Measurements from ENCODE around the gene LANCL2.
"Not testable (repeated sequence)": the region's sequence is repeated elsewhere in the genome, so short reads cannot be mapped to it uniquely, and the experiment has no call there.

Gene LANCL2

GRCh38 chr7:55463686-55464262 lies 98.6 kb downstream of the LANCL2 start:
- in situ Hi-C loops (cut with HindIII; ENCODE audit: low pct_unique_long_range_greater_than_20kb, low sequenced_read_pairs): no loop called here
- TF ChIP-seq JUND (IDR thresholded peaks at IDR 0.05; ENCODE audit: low read depth): no peak
- DNase-seq (ENCODE audit: low read depth in 1 of 2, low spot score in 1 of 2): no peak

DNA sequence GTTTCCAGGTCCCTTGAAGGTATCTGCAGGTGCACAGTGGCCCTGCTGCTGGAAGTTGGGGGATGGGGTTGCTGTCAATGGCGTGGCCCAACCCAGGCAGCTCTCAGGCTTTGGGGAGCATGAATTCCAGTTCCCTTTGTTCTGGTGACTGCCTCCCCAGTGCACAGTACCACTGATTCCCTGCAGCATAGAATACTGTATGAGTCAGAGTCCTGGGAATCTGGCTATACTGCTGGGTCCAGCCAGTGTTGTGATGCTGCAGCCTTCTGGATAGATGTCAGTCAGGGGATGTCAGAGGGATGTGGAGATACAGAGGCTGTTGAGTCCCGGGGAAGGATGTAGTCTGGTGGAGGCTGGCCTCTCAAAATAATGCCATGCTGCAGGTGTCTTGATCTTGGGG lies 99.3 kb downstream of the LANCL2 start:
- no peak for DNase-seq (ENCODE audit: low read depth in 1 of 2, low spot score in 1 of 2)
- in situ Hi-C loops (cut with HindIII; ENCODE audit: low pct_unique_long_range_greater_than_20kb, low sequenced_read_pairs): no loop called here
- TF ChIP-seq JUND (IDR thresholded peaks at IDR 0.05; ENCODE audit: low read depth): no peak

DNA sequence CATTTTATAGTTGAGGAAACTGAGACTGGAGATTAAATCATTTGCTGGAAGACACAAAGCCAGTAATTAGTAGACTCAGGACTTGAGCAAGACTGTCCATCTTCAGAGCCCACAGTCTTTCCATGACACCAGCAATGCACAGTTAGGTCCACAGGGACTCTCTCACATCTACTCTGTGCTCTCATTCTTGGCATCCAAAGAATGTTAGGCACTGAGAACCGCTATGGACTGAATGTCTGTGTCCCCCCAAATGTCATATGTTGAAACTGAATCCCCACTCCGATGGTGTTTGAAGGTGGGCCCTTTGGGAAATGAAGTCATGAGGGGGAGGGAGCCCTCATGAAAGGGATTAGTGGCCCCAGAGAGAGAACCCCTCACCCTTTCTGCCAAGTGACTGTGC lies 100.6 kb downstream of the LANCL2 start:
- in situ Hi-C loops (cut with HindIII; ENCODE audit: low pct_unique_long_range_greater_than_20kb, low sequenced_read_pairs): no loop called here
- no peak for TF ChIP-seq JUND (IDR thresholded peaks at IDR 0.05; ENCODE audit: low read depth)
- no peak for DNase-seq (ENCODE audit: low read depth in 1 of 2, low spot score in 1 of 2)

DNA sequence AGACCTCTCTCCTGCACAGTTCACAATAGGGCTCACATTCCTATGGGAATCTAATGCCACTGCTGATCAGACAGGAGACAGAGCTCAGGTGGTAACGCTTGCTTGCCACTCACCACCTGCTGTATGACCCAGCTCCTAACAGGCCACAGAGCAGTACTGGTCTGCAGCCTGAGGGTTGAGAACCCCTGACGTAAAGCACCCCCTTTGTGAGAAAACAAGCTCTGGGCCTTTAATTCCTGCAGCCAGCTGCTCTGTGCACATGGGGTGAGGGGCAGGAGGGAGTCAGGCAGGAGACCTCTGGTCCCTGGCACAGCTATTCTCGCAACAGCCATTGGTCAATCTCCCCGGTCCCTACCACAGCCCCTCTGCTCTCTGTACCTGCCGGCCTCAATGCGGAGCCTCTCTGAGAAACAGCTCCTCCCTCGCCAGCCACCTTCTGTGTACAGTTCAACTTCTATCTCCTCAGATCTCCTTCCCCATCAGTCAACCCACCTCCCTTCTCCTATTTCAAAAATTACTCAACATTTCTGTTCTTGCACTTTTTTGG lies 102.0 kb downstream of the LANCL2 start:
- TF ChIP-seq JUND (IDR thresholded peaks at IDR 0.05; ENCODE audit: low read depth): no peak
- DNase-seq (ENCODE audit: low read depth in 1 of 2, low spot score in 1 of 2): no peak
- in situ Hi-C loops (cut with HindIII; ENCODE audit: low pct_unique_long_range_greater_than_20kb, low sequenced_read_pairs): no loop called here

DNA sequence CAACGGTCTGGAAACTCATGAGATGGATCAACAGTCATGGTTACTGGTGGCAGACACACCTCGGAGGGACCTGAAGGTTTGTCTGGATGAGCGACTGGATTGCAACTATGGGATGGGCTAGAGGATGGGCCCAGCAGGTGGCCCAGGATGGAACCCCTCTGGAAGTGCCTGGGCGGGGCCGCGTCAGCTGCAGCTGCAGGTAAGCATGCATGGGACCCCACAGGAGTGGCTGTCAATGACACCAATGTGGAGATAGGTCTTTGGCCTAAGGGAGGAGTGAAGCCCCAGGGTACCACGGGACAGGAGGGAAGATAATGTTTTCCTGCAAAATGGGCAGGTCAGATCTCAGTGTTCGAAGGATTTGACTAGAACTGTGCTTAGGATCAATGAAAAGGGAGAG lies 103.4 kb downstream of the LANCL2 start:
- TF ChIP-seq JUND (IDR thresholded peaks at IDR 0.05; ENCODE audit: low read depth): no peak
- in situ Hi-C loops (cut with HindIII; ENCODE audit: low pct_unique_long_range_greater_than_20kb, low sequenced_read_pairs): no loop called here
- no peak for DNase-seq (ENCODE audit: low read depth in 1 of 2, low spot score in 1 of 2)

DNA sequence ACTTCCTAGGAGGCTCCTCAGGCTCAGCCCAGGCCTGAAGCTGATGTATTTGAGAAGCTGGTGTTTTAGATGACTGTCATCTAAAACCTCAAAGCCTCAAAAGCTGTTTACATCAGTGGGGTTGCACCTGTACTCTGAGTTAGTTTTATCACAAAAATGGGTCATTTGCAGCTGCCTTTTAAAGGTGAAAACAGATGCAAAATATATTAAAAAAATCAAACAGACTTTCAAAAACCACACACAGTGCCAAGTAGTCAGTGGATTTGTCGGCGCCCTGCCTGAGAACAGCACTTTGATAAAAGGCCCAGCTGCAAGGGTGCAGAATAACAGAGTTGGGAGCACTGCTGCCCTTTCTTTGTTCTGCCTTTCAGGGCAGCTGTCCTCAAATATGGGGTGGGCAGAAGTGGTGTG lies 104.1 kb downstream of the LANCL2 start:
- DNase-seq (ENCODE audit: low read depth in 1 of 2, low spot score in 1 of 2): no peak
- in situ Hi-C loops (cut with HindIII; ENCODE audit: low pct_unique_long_range_greater_than_20kb, low sequenced_read_pairs): no loop called here
- TF ChIP-seq JUND (IDR thresholded peaks at IDR 0.05; ENCODE audit: low read depth): no peak

GRCh38 chr7:55469721-55470120 lies 104.6 kb downstream of the LANCL2 start:
- no peak for TF ChIP-seq JUND (IDR thresholded peaks at IDR 0.05; ENCODE audit: low read depth)
- in situ Hi-C loops (cut with HindIII; ENCODE audit: low pct_unique_long_range_greater_than_20kb, low sequenced_read_pairs): no loop called here
- DNase-seq (ENCODE audit: low read depth in 1 of 2, low spot score in 1 of 2): no peak

DNA sequence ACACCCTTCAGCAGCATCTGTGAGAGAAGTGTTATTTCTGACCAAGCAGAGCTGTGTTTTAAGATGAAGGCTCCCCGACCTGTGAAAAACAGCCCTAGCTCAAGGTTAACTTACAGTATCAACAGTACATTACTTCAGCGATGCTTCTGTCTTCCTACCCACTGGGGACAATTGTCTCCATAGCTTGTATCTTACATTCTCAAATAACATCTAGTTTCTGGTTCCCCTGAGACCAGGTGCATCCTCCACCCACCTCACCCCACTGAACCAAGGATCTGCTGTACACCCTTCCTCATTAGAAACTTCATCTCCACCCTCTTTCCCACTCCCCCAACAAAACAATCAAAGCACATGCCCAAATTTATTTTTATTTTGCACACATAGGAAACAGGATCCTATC lies 105.1 kb downstream of the LANCL2 start:
- TF ChIP-seq JUND (IDR thresholded peaks at IDR 0.05; ENCODE audit: low read depth): no peak
- DNase-seq (ENCODE audit: low read depth in 1 of 2, low spot score in 1 of 2): no peak
- in situ Hi-C loops (cut with HindIII; ENCODE audit: low pct_unique_long_range_greater_than_20kb, low sequenced_read_pairs): no loop called here

DNA sequence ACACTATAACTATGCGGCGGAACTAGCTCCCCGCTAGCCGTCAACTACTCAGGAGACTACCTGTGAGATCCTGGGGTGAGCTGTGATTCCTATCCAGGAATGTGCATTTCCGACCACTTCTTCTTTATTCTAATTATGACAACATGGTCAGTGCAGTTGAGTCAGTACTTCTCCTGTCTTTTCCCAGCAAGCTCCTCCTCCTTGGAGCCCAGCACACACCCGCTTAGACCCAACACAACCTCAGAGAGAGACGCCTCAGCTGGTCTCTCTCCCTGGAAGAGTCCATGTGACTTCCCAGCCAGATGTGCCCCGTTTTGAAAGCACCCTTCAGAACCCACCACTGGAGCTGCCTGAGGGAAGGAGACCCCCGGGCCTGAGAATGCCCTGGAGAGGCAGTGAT lies 106.5 kb downstream of the LANCL2 start:
- in situ Hi-C loops (cut with HindIII; ENCODE audit: low pct_unique_long_range_greater_than_20kb, low sequenced_read_pairs); DNase-seq (ENCODE audit: low read depth in 1 of 2, low spot score in 1 of 2): not testable (repeated sequence)

DNA sequence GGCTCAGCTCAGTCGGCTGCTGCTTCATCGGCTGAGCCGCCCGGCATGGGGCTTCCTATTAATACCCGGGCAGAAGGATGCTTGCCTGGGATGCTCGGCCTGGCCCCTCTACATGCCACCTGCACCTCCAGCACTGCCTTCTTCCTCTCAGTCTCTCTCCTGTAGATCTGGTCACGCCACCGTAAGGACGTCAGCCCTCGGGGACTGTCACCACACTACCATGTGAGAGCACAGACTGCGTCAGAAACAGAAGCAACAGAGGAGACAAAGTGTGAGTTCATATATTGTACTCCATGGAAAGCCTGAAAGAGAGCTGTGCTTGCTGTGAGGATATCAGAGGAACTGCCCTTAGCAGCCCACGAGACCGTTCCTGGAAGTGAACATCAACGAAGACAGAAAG lies 107.3 kb downstream of the LANCL2 start:
- DNase-seq (ENCODE audit: low read depth in 1 of 2, low spot score in 1 of 2); in situ Hi-C loops (cut with HindIII; ENCODE audit: low pct_unique_long_range_greater_than_20kb, low sequenced_read_pairs): not testable (repeated sequence)

DNA sequence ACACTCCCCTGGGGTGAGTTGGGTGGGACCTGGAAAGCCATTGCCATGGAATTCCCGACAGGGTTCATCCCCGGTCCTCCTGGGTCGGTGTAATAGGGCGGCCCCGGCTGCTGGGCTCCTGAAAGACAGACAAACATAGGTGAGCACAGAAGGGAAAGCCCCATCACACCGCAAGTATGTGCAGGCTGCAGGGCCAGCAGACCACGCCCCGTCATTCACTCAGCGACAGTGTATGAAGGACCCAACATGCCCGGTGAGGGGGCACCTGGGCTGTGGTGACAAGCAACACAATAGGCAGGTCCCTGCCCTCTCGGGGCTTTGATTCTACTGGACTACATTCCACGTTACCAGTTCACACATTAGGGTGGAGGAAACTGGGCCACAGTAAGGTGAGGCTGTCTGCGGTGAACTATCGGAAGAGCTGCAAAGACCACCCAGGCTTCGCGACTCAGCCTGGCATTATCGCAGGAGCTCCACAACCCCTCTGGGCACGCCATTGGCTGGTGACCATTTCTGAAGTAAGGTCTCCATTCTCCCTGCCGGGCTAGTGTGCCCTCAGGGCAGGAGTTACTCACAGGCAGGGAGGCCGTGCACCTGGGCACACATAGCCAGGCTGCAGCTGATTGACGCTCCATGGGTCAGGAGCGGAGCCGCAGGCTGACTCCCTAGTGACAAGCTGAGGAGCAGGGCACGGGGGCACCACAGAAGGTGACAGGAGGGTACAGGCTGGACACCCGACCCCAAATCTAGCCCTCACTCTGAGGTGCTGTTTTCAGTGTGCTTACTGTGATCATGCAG lies 108.0 kb downstream of the LANCL2 start:
- no peak for TF ChIP-seq JUND (IDR thresholded peaks at IDR 0.05; ENCODE audit: low read depth)
- no peak for DNase-seq (ENCODE audit: low read depth in 1 of 2, low spot score in 1 of 2)
- in situ Hi-C loops (cut with HindIII; ENCODE audit: low pct_unique_long_range_greater_than_20kb, low sequenced_read_pairs): no loop called here

- DNase-seq (ENCODE audit: low read depth in 1 of 2, low spot score in 1 of 2): no peak
- in situ Hi-C loops (cut with HindIII; ENCODE audit: low pct_unique_long_range_greater_than_20kb, low sequenced_read_pairs): no loop called here
- no peak for TF ChIP-seq JUND (IDR thresholded peaks at IDR 0.05; ENCODE audit: low read depth)
Observed at GRCh38 chr7:55473932-55474331, 108.8 kb downstream of the LANCL2 start.

GRCh38 chr7:55474944-55475854 lies 110.1 kb downstream of the LANCL2 start:
- DNase-seq (ENCODE audit: low read depth in 1 of 2, low spot score in 1 of 2): no peak
- TF ChIP-seq JUND (IDR thresholded peaks at IDR 0.05; ENCODE audit: low read depth): no peak
- in situ Hi-C loops (cut with HindIII; ENCODE audit: low pct_unique_long_range_greater_than_20kb, low sequenced_read_pairs): no loop called here
